ENCODE measurements around the gene SIX1. TPM values are rescaled to one million over a fixed set of nuclear protein-coding genes. Genes with fewer than 3 reads are reported as not detected.
A peak's percentile ranks its signal among the peaks of the same experiment; 100 is the strongest.

The SIX1 gene
- total RNA-seq, 2 donors from 2014 or later, result 0.13 TPM; not detected in 1

- Histone ChIP-seq H3K4me1 (ENCODE audit: control insufficient read depth, insufficient read depth, low read length) (peaks cover 12% of the 10 kb centered on the region), H3K36me3 (ENCODE audit: control insufficient read depth, insufficient read depth, low read length) (no peaks in the 10 kb centered on the region), H3K9ac (ENCODE audit: extremely low read depth, low read length, poor library complexity, severe bottlenecking) (no peak overlapping the region), H3K27me3 (ENCODE audit: control insufficient read depth, insufficient read depth, low read length, poor library complexity, severe bottlenecking) (peaks cover 100% of the 10 kb centered on the region), H3K9me3 (ENCODE audit: control insufficient read depth, low read length) (no peaks in the 10 kb centered on the region), H3K4me3 (ENCODE audit: low read length) (no peak overlapping the region), H3K27ac (ENCODE audit: low read depth, low read length) (no peak overlapping the region)
- Mint-ChIP-seq H3K9me3 (no peaks in the 10 kb centered on the region), H3K27ac (no peak overlapping the region), H3K4me3 (peak overlapping the region; percentile 43), H3K27me3 (ENCODE audit: insufficient read depth) (peaks cover 98% of the 10 kb centered on the region), H3K36me3 (ENCODE audit: low read depth) (no peaks in the 10 kb centered on the region), H3K4me1 (peaks cover 62% of the 10 kb centered on the region)
- peak; percentile 23 for TF ChIP-seq CTCF (conservative IDR thresholded peaks at IDR 0.05)
- 1 to 2% methylated on average over 13 to 14 of the region's 14 CpGs for WGBS, 2 experiments (ENCODE audit: insufficient coverage in 1 of 2, insufficient read length in 1 of 2)
- DNase-seq, result peak; percentile 59
Measured at GRCh38 chr14:60653701-60654161, 4.5 kb upstream of the SIX1 start.

GRCh38 chr14:60652674-60653651 is 3.7 kb upstream of the SIX1 start:
- Histone ChIP-seq H3K9me3 (ENCODE audit: control insufficient read depth, low read length) (no peaks in the 10 kb centered on the region), H3K27me3 (ENCODE audit: control insufficient read depth, insufficient read depth, low read length, poor library complexity, severe bottlenecking) (peaks cover 100% of the 10 kb centered on the region), H3K36me3 (ENCODE audit: control insufficient read depth, insufficient read depth, low read length) (no peaks in the 10 kb centered on the region), H3K9ac (ENCODE audit: extremely low read depth, low read length, poor library complexity, severe bottlenecking) (no peak overlapping the region), H3K4me3 (ENCODE audit: low read length) (no peak overlapping the region), H3K27ac (ENCODE audit: low read depth, low read length) (no peak overlapping the region), H3K4me1 (ENCODE audit: control insufficient read depth, insufficient read depth, low read length) (peaks cover 12% of the 10 kb centered on the region)
- H3K27me3 Mint-ChIP-seq (ENCODE audit: insufficient read depth), result peaks cover 98% of the 10 kb centered on the region
- no peak overlapping the region for H3K27ac Mint-ChIP-seq
- no peaks in the 10 kb centered on the region for H3K36me3 Mint-ChIP-seq (ENCODE audit: low read depth)
- peaks cover 61% of the 10 kb centered on the region for H3K4me1 Mint-ChIP-seq
- WGBS, 2 experiments (ENCODE audit: insufficient coverage in 1 of 2, insufficient read length in 1 of 2), result 1 to 6% methylated on average over 9 to 50 of the region's 50 CpGs
- DNase-seq, result peak; percentile 65
- peak overlapping the region; percentile 43 for H3K4me3 Mint-ChIP-seq
- H3K9me3 Mint-ChIP-seq, result no peaks in the 10 kb centered on the region
- no peak for TF ChIP-seq CTCF (conservative IDR thresholded peaks at IDR 0.05)

GRCh38 chr14:60651796-60652673 is 2.8 kb upstream of the SIX1 start:
- Histone ChIP-seq H3K27me3 (ENCODE audit: control insufficient read depth, insufficient read depth, low read length, poor library complexity, severe bottlenecking) (peaks cover 100% of the 10 kb centered on the region), H3K9me3 (ENCODE audit: control insufficient read depth, low read length) (no peaks in the 10 kb centered on the region), H3K27ac (ENCODE audit: low read depth, low read length) (no peak overlapping the region), H3K4me3 (ENCODE audit: low read length) (no peak overlapping the region), H3K9ac (ENCODE audit: extremely low read depth, low read length, poor library complexity, severe bottlenecking) (no peak overlapping the region), H3K4me1 (ENCODE audit: control insufficient read depth, insufficient read depth, low read length) (peaks cover 20% of the 10 kb centered on the region), H3K36me3 (ENCODE audit: control insufficient read depth, insufficient read depth, low read length) (no peaks in the 10 kb centered on the region)
- peak; percentile 81 for DNase-seq
- Mint-ChIP-seq H3K27ac (no peak overlapping the region), H3K4me1 (peaks cover 57% of the 10 kb centered on the region), H3K9me3 (no peaks in the 10 kb centered on the region), H3K36me3 (ENCODE audit: low read depth) (no peaks in the 10 kb centered on the region), H3K4me3 (no peak overlapping the region), H3K27me3 (ENCODE audit: insufficient read depth) (peaks cover 98% of the 10 kb centered on the region)
- 1 to 2% methylated on average over 25 to 38 of the region's 38 CpGs for WGBS, 2 experiments (ENCODE audit: insufficient coverage in 1 of 2, insufficient read length in 1 of 2)
- no peak for TF ChIP-seq CTCF (conservative IDR thresholded peaks at IDR 0.05)

All from endodermal cell (in vitro differentiated cells).